DMS153 (cell line): ENCODE results near the gene GSTM3.
"Not testable (repeated sequence)": the region's sequence is repeated elsewhere in the genome, so short reads cannot be mapped to it uniquely, and the experiment has no call there.

Source experiments
- DNase-seq: peaks from one replicate; lab custom pipeline; 2025; lab: John Stamatoyannopoulos, UW

Gene GSTM3

GRCh38 chr1:109726728-109727373 lies 14.0 kb downstream of the GSTM3 start:
- no peak for DNase-seq

DNA sequence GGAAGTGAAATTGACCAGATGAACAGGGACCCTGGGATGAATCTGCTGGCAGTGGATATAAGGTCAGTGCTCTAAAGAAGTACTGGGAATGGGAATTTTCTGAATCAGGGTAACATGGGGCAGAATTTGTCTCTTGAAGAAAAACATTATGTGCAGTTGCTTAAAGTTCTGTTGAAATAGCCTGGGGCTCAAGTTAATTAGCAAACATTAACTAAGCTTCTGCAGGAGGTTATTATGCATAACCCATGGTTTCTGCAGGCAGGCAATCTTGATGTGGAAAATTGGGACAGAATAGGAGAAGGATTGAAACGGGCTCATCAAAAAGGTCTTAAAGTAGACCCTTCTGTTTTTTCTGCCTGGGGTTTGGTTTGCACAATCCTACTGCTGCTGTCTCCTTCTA lies 14.8 kb downstream of the GSTM3 start:
- no peak for DNase-seq

GRCh38 chr1:109725510-109725909 lies 15.3 kb downstream of the GSTM3 start:
- DNase-seq, result no peak

DNA sequence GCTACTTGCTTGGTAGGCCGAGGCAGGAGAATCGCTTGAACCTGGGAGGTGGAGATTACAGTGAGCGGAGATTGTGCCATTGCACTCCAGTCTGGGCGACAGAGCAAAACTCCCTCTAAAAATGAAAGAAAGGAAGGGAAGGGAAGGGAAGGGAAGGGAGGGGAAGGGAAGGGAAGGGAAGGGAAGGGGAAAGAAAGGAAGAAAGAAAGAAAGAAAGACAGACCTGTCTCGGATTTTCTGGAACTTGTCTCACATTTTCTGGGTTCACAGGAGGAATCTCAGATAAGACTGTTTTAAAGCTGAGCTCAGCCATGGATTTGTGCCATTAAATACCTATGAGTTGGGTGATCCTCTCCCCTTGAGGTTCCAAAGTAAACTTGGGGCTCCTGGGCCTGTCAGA lies 15.9 kb downstream of the GSTM3 start:
- DNase-seq, result no peak

GRCh38 chr1:109722908-109723691 lies 17.7 kb downstream of the GSTM3 start:
- no peak for DNase-seq

DNA sequence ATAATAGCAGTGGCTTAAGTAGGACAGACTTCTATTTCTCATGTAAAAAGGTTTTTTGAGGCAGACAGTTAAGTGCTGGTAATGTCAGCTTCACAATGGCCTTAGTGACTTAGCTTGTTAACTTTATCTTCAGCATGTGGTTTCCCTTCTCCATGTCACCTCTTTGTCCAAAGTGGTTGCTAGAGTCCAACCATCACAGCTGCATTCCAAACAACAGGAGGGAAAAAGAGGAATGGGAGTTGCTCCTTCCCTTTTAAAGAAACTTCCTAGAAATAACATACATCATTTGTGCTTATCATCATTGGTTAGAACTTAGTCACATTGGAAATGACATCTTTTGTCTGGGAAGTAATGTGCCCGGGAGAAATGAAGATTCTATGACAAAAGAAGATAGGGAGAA lies 18.9 kb downstream of the GSTM3 start:
- no peak for DNase-seq

DNA sequence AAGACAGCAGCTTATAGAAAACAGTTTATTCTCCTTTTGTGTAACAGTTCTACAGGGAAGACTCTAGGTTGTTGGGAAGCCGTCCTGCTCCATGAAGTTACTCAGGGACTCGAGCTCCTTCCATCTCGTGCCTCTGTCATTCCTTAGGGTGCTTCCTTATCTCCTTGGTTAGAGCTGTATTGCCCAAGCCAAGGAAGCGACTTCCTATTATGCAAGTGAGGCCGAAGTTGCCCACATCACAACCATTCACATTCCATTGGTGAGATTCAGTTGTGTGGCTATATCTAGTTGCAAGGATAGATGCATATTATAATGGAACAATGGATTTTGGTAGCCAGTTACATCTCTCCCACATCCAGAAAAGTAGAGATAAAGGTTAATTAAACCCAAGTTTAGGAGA lies 19.8 kb downstream of the GSTM3 start:
- DNase-seq, result no peak

DNA sequence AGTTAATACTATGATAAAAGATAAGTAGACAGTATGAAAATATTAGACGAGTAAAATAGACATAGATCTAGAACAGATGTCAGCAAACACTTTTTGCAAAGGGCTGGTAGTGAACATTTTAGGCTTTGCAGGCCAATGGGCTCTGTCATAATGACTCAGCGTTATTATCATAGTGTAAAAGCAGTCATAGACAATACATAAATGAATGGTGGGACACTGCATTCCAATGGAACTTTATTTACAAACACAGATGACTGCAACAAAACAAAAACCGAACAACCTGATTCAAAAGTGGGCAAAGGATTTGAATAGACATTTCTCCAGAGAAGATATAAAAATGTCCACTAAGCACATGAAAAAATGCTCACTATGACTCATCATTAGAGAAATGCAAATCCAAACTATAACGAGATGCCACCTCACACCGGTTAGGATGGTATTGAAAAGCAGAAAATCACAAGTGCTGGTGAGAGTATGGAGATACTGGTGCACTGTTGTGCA lies 21.5 kb downstream of the GSTM3 start:
- DNase-seq, result no peak

GRCh38 chr1:109718495-109718894 lies 22.3 kb downstream of the GSTM3 start:
- peak; percentile 7 for DNase-seq

DNA sequence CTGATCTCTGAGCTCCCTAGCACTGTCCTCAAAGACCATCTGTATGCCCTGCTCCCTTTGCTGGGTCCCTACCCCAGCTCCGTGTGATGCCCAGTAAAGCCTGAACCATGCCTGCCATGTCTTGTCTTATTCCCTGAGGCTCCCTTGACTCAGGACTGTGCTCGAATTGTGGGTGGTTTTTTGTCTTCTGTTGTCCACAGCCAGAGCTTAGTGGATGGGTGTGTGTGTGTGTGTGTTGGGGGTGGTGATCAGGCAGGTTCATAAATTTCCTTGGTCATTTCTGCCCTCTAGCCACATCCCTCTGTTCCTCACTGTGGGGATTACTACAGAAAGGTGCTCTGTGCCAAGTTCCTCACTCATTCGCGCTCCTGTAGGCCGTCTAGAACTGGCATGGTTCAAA lies 23.1 kb downstream of the GSTM3 start:
- no peak for DNase-seq

GRCh38 chr1:109716570-109717090 lies 24.2 kb downstream of the GSTM3 start:
- DNase-seq, result no peak

GRCh38 chr1:109716121-109716520 lies 24.7 kb downstream of the GSTM3 start:
- no peak for DNase-seq

DNA sequence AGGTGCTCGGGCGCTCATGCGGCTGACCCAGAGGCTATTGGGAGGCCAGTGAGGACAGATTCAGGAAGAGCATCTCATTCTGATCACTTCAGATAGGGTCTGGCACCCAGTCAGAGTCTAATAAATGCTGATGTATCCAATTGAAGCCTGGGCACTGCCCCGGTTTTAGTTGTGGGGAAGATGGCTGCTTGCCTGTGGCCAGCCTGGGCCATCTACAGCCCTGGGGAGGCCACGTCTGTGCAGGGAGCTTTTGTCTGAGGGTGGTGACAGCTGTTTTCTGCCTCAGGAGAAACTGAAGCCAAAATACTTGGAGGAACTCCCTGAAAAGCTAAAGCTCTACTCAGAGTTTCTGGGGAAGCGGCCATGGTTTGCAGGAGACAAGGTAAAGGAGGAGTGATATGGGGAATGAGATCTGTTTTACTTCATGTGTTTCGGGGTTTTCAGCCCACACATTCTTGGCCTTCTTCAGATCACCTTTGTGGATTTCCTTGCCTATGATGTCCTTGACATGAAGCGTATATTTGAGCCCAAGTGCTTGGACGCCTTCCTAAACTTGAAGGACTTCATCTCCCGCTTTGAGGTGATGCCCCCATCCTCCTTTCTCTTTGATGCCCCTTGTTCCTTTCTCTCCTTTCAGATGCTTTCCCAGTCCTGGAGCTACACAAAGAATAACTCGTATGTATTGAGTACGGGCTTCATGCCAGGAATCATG lies 26.0 kb downstream of the GSTM3 start:
- DNase-seq, result no peak

DNA sequence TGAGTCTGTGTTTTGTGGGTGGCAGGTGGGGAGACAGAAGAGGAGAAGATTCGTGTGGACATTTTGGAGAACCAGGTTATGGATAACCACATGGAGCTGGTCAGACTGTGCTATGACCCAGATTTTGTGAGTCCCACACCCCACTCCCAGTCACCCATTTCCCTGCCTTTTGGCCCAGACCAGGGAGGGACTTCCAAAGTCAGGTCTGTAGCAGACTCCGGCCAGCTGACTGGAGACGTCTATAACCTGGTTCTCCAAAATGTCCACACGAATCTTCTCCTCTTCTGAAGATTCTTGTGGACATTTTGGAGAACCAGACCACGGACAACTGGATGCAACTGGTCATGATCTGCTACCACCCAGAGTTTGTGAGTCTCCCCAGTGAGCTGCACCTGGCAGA lies 27.2 kb downstream of the GSTM3 start:
- no peak for DNase-seq

DNA sequence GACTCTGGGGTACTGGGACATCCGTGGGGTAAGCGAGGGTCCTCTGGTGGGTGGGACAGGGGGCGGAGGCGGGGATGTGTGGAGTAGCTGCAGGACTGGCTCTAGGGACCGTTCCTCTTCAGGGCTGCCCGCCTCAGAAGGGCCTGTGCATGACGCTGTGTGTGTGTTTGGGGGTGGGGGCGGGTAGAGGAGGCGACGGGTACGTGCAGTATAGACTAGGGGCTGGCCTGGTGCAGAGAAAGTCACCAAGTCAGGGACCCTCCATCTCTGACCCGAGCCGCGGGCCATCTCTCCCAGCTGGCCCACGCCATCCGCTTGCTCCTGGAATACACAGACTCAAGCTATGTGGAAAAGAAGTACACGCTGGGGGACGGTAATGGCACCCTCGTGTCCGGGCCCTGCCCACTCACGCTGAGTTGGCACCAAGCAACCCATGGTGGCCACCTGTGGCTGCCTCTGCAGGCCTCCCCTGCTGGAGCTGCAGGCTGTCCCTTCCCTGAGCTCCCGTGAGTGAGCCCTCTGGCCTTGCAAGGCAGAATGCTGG lies 28.4 kb downstream of the GSTM3 start:
- no peak for DNase-seq

- DNase-seq, result not testable (repeated sequence)
These were observed 29.1 kb downstream of the GSTM3 start, which contains the start of gene GSTM5 for GRCh38 chr1:109711593-109712320. GSTM5 (plus strand) TSS chr1:109712251; CDS start chr1:109712313, 62 bp downstream.

- DNase-seq, result not testable (repeated sequence)
These were observed 31.0 kb downstream of the GSTM3 start for GRCh38 chr1:109709822-109710221.

- DNase-seq, result not testable (repeated sequence)
These were observed 31.9 kb downstream of the GSTM3 start for GRCh38 chr1:109708949-109709348.

- DNase-seq, result no peak
These were observed 35.4 kb downstream of the GSTM3 start for GRCh38 chr1:109705411-109705810.

DNA sequence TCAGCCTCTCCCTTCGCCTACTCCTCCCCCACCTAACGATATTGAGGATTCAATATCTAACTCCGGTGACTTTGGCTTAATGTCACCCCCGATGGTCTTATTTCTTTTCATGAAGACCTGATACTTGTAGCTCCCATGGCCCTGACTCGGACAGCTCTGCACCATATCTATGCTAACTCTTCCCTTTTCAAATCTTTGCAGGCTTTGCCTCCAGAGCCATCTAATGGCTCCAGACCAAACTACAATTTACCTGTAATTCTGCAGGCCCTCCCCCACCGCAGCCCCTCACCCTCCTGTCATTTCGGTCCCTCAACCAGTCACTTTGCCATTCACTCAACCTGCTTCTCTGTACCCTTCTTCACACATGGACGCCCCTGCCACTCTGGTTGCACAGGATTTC lies 36.7 kb downstream of the GSTM3 start:
- no peak for DNase-seq

GRCh38 chr1:109702940-109703339 lies 37.9 kb downstream of the GSTM3 start:
- DNase-seq, result not testable (repeated sequence)
